ENCODE measurements around the gene NEUROD2. TPM values are rescaled to one million over a fixed set of nuclear protein-coding genes. Genes with fewer than 3 reads are reported as not detected.

The NEUROD2 gene
- total RNA-seq, 1 donor from 2014 or later = not detected

- peak; percentile 58 for DNase-seq
These were observed 26.7 kb upstream of the NEUROD2 start for GRCh38 chr17:39634384-39634871.

GRCh38 chr17:39633570-39634183 is 26.0 kb upstream of the NEUROD2 start:
- no peak for DNase-seq

GRCh38 chr17:39632153-39632941 is 24.6 kb upstream of the NEUROD2 start:
- DNase-seq = no peak

GRCh38 chr17:39631403-39631802 is 23.7 kb upstream of the NEUROD2 start:
- DNase-seq = no peak

GRCh38 chr17:39629898-39630297 is 22.2 kb upstream of the NEUROD2 start:
- no peak for DNase-seq

- no peak for DNase-seq
These were observed 21.8 kb upstream of the NEUROD2 start for GRCh38 chr17:39629494-39629880.

- DNase-seq = no peak
These were observed 21.2 kb upstream of the NEUROD2 start for GRCh38 chr17:39628655-39629493.

GRCh38 chr17:39627712-39628516 is 20.2 kb upstream of the NEUROD2 start:
- DNase-seq = no peak

- no peak for DNase-seq
These were observed 19.5 kb upstream of the NEUROD2 start for GRCh38 chr17:39627047-39627711.

- no peak for DNase-seq
These were observed 18.7 kb upstream of the NEUROD2 start, which contains the start of gene PPP1R1B for GRCh38 chr17:39626171-39627046. TSS of gene PPP1R1B (plus strand) at chr17:39626952. CDS start at chr17:39627393, 441 bp downstream.

GRCh38 chr17:39625198-39625785 is 17.6 kb upstream of the NEUROD2 start:
- no peak for DNase-seq

GRCh38 chr17:39624313-39624712 is 16.6 kb upstream of the NEUROD2 start:
- no peak for DNase-seq

GRCh38 chr17:39623356-39623950 is 15.7 kb upstream of the NEUROD2 start:
- peak; percentile 86 for DNase-seq

- no peak for DNase-seq
These were observed 14.8 kb upstream of the NEUROD2 start for GRCh38 chr17:39622380-39623006.

GRCh38 chr17:39621523-39622379 is 14.0 kb upstream of the NEUROD2 start:
- DNase-seq = peak; percentile 95

- DNase-seq = no peak
These were observed 12.0 kb upstream of the NEUROD2 start for GRCh38 chr17:39619786-39620101.

GRCh38 chr17:39618956-39619785 is 11.5 kb upstream of the NEUROD2 start:
- no peak for DNase-seq
